K562 (cell line): Measurements from ENCODE around the gene ARHGEF10L. TPM values are rescaled to one million over a fixed set of nuclear protein-coding genes. Genes with fewer than 3 reads are reported as not detected.

Experiments
- ARID3A ChIP-seq: IDR thresholded peaks from 2 replicates; pipeline ENCODE4 v1.6.1; 2012; ENCODE audit warnings: low read depth, low read length, improper control_type of control experiment, borderline replicate concordance
- BACH1 ChIP-seq: fragments of 200-800 bp; sonication (Bioruptor generic); IDR thresholded peaks from 2 replicates; pipeline ENCODE4 v1.6.1; 2016; ENCODE audit warnings: missing genetic modification characterization, missing compliant biosample characterization
- DEAF1 ChIP-seq: fragments of 450-650 bp; formaldehyde crosslinking; IDR thresholded peaks from 2 replicates; pipeline ENCODE4 v1.4.0; 2020; ENCODE audit warnings: mild to moderate bottlenecking, moderate library complexity
- DMBX1 ChIP-seq: fragments of 250-450 bp; sonication (Bioruptor Pico); IDR thresholded peaks from 2 replicates; pipeline ENCODE4 v1.8.0; 2022; ENCODE audit warnings: inconsistent platforms, mild to moderate bottlenecking, moderate library complexity, borderline replicate concordance
- E2F6 ChIP-seq, 2 experiments: IDR thresholded peaks; 2 replicates each; pipeline ENCODE4 v1.6.1; 2011; ENCODE audit warnings: borderline replicate concordance in 1 of 2, control low read depth in 1 of 2, low read depth in 1 of 2, low read length in 1 of 2, mild to moderate bottlenecking in 1 of 2, mixed read lengths in 1 of 2, moderate library complexity in 1 of 2; ENCODE audit not compliant: insufficient read depth in 1 of 2, insufficient read length in 1 of 2, poor library complexity in 1 of 2, severe bottlenecking in 1 of 2; ENCODE audit errors: extremely low read depth in 1 of 2
- E2F8 ChIP-seq: fragments of 450-650 bp; IDR thresholded peaks from 2 replicates; pipeline ENCODE4 v1.7.1; 2018; ENCODE audit warnings: mild to moderate bottlenecking, low read depth; ENCODE audit not compliant: partially characterized antibody
- FOXJ2 ChIP-seq: fragments of 200-800 bp; sonication (Bioruptor generic); IDR thresholded peaks from 2 replicates; pipeline ENCODE4 v1.6.1; 2016; ENCODE audit warnings: missing genetic modification characterization, missing compliant biosample characterization
- JUND ChIP-seq, 2 experiments: IDR thresholded peaks; 2 replicates in 1 of 2; 3 replicates in 1 of 2; pipeline ENCODE4 v1.6.1; 2011; ENCODE audit warnings: borderline replicate concordance in 2 of 2, low read depth in 2 of 2, low read length in 2 of 2, improper control_type of control experiment in 1 of 2, missing biosample characterization in 1 of 2, missing genetic modification characterization in 1 of 2, missing genetic modification reagents in 1 of 2
- RB1 ChIP-seq: fragments of 450-650 bp; IDR thresholded peaks from 2 replicates; pipeline ENCODE4 v1.6.1; 2017; ENCODE audit warnings: low read depth, mild to moderate bottlenecking
- TBL1XR1 ChIP-seq, 2 experiments: IDR thresholded peaks; 2 replicates each; pipeline ENCODE4 v1.6.1; 2012; ENCODE audit warnings: improper control_type of control experiment in 2 of 2, low read length in 2 of 2, mild to moderate bottlenecking in 1 of 2
- ZBTB49 ChIP-seq: sonication (generic); formaldehyde crosslinking; IDR thresholded peaks from 2 replicates; pipeline ENCODE4 v1.8.0; 2022; ENCODE audit warnings: missing genetic modification reagents, mild to moderate bottlenecking, borderline replicate concordance
- ZFPM2 ChIP-seq: fragments of 250-450 bp; sonication (Bioruptor Pico); IDR thresholded peaks from 2 replicates; pipeline ENCODE4 v1.5.1; 2022; ENCODE audit warnings: mild to moderate bottlenecking
- ZNF232 ChIP-seq: sonication (generic); formaldehyde crosslinking; IDR thresholded peaks from 2 replicates; pipeline ENCODE4 v1.8.0; 2022; ENCODE audit warnings: mild to moderate bottlenecking, missing genetic modification reagents
- ZNF263 ChIP-seq: sonication (generic); formaldehyde crosslinking; IDR thresholded peaks from 2 replicates; pipeline ENCODE4 v1.8.0; 2022; ENCODE audit warnings: mild to moderate bottlenecking, missing genetic modification reagents, borderline replicate concordance
- polyA plus RNA-seq, 8 experiments: library from polyadenylated mRNA; depleted of rRNA in 4 of 8; stranded (reverse) in 5 of 8; unstranded in 3 of 8; fragments of >200 nt; fragmentation: Nextera tagmentation in 2 of 8; fragmentation: Illumina TruSeq in 1 of 8; extraction: Ambion mirVana in 2 of 8; extraction: Trizol in 1 of 8; gene quantifications; 2 replicates each; pipeline versions ENCODE4 v1.2.1 to v1.2.3, GENCODE V29; 2011 to 2014; ENCODE audit warnings: inconsistent platforms in 1 of 8, missing spikeins in 1 of 8
- total RNA-seq, 7 experiments: library from RNA; depleted of rRNA in 6 of 7; stranded (reverse); fragments of >200 nt in 6 of 7; fragmentation: Illumina TruSeq in 2 of 7; extraction: Trizol in 2 of 7; gene quantifications; 2 replicates each; pipeline versions ENCODE4 v1.2.1 to v1.2.3, GENCODE V29; 2011 to 2021; ENCODE audit warnings: low replicate concordance in 1 of 7

Gene ARHGEF10L
- total and polyA plus RNA-seq, 9 of the 15 experiments (the other 6 are each of a cell fraction or from before 2014, with no cell fraction given) = 0.09 to 0.13 TPM; not detected in 7

GRCh38 chr1:17569200-17570139 lies 30.0 kb downstream of the ARHGEF10L start (continued):
- TF ChIP-seq E2F6 (IDR thresholded peaks at IDR 0.05; ENCODE audit: borderline replicate concordance in 1 of 2, extremely low read depth in 1 of 2, insufficient read depth in 1 of 2, insufficient read length in 1 of 2, low read depth in 1 of 2, low read length in 1 of 2, poor library complexity in 1 of 2, severe bottlenecking in 1 of 2) (peak in 1 of 2 experiments; percentile 15), ZNF263 (CRISPR knock-in tag) (peak; percentile 63; the same call in 1 of the 2 replicates), JUND (IDR thresholded peaks at IDR 0.05; ENCODE audit: borderline replicate concordance, low read depth, low read length) (peak; percentile 52; the same call in 1 of the 2 replicates), JUND (tag; IDR thresholded peaks at IDR 0.05; ENCODE audit: borderline replicate concordance, low read depth, low read length) (no peak), ZBTB49 (no peak), DEAF1 (CRISPR knock-in tag) (no peak), ZNF232 (no peak), E2F8 (no peak), DMBX1 (CRISPR knock-in tag) (no peak), ZFPM2 (CRISPR knock-in tag) (no peak), FOXJ2 (no peak), TBL1XR1 (IDR thresholded peaks at IDR 0.05; ENCODE audit: low read length in 2 of 2) (no peak), ARID3A (no peak), BACH1 (tag) (no peak), RB1 (no peak)
